MCF 10A (cell line): Measurements from ENCODE around the gene BMAL2. TPM values are rescaled to one million over a fixed set of nuclear protein-coding genes. Genes with fewer than 3 reads are reported as not detected.

Experiments
- BruUV-seq: library from RNA; stranded (reverse); fragments of 400-500 nt; replicated peaks from 2 replicates; lab custom pipeline; 2021; lab: Mats Ljungman, UMichigan
- CTCF ChIA-PET: fragments of 300-600 bp; sonication (Branson Sonifier 250); formaldehyde crosslinking; extraction: SDS; loops from one replicate; lab custom pipeline; 2021; ENCODE audit warnings: antibody characterized with exemption, inconsistent platforms; lab: Yijun Ruan, JAX
- POLR2A ChIA-PET: fragments of 300-600, 350-650 bp; sonication (Branson Sonifier 250); formaldehyde crosslinking; extraction: SDS; loops from one replicate; lab custom pipeline; 2020; ENCODE audit warnings: antibody characterized with exemption, inconsistent platforms; lab: Yijun Ruan, JAX
- DNase-seq: peaks from one replicate; pipeline ENCODE4 v3.0.0-alpha.2; 2018; ENCODE audit not compliant: unreplicated experiment
- H3K27ac Mint-ChIP-seq: one replicate; pipeline ENCODE4 v1.8.0; 2022; ENCODE audit warnings: mild to moderate bottlenecking, low read depth, mixed read lengths; ENCODE audit not compliant: unreplicated experiment
- H3K27me3 Mint-ChIP-seq: one replicate; pipeline ENCODE4 v1.8.0; 2022; ENCODE audit warnings: mixed read lengths; ENCODE audit not compliant: insufficient read depth, unreplicated experiment
- H3K36me3 Mint-ChIP-seq: one replicate; pipeline ENCODE4 v1.8.0; 2022; ENCODE audit warnings: mild to moderate bottlenecking, moderate library complexity, mixed read lengths; ENCODE audit not compliant: insufficient read depth, unreplicated experiment
- H3K4me1 Mint-ChIP-seq: one replicate; pipeline ENCODE4 v1.8.0; 2022; ENCODE audit warnings: mixed read lengths; ENCODE audit not compliant: insufficient read depth, unreplicated experiment
- H3K4me3 Mint-ChIP-seq: one replicate; pipeline ENCODE4 v1.8.0; 2022; ENCODE audit warnings: mild to moderate bottlenecking, moderate library complexity, mixed read lengths; ENCODE audit not compliant: unreplicated experiment
- H3K9me3 Mint-ChIP-seq: one replicate; pipeline ENCODE4 v1.8.0; 2022; ENCODE audit warnings: mixed read lengths; ENCODE audit not compliant: unreplicated experiment
- CTCF ChIP-seq: fragments of 200-600 bp; IDR thresholded peaks from one replicate; pipeline ENCODE4 v1.8.0; 2022; ENCODE audit warnings: antibody characterized with exemption, mild to moderate bottlenecking; ENCODE audit not compliant: unreplicated experiment
- intact Hi-C: fragments of 100-400 bp; cut with micrococcal nuclease; formaldehyde crosslinking; loops from 2 replicates; pipeline ENCODE4 v1.14.1; 2022
- total RNA-seq: library from RNA; stranded (reverse); gene quantifications from 2 replicates; pipeline ENCODE4 v1.2.3, GENCODE V29; 2022

The BMAL2 gene
- total RNA-seq, 1 experiment from 2014 or later = 18.0 TPM

GRCh38 chr12:27285403-27285802 is 47.2 kb upstream of the BMAL2 start:
- Mint-ChIP-seq H3K27me3 (no peaks in the 10 kb centered on the region), H3K27ac (no peak overlapping the region), H3K4me1 (peaks cover 12% of the 10 kb centered on the region), H3K4me3 (no peak overlapping the region), H3K9me3 (no peaks in the 10 kb centered on the region), H3K36me3 (no peaks in the 10 kb centered on the region)
- intact Hi-C loops = no loop called here
- TF ChIP-seq CTCF = no peak
- BruUV-seq = no TSS peak
- ChIA-PET CTCF (interaction anchor here (0.7 to 2.5 kb wide), 6 partner anchors 11 to 22 kb away, joined by 3 to 12 read pairs (median 4); no protein-coding TSS in a partner anchor), POLR2A (interaction anchor here (0.6 to 1.6 kb wide), 5 partner anchors 10 to 1956 kb away, joined by 3 to 5 read pairs (median 4); no protein-coding TSS in a partner anchor)
- DNase-seq = no peak

GRCh38 chr12:27289414-27289813 is 43.2 kb upstream of the BMAL2 start:
- Mint-ChIP-seq H3K9me3 (no peaks in the 10 kb centered on the region), H3K36me3 (no peaks in the 10 kb centered on the region), H3K4me3 (no peak overlapping the region), H3K4me1 (peaks cover 16% of the 10 kb centered on the region), H3K27ac (no peak overlapping the region), H3K27me3 (no peaks in the 10 kb centered on the region)
- CTCF ChIA-PET = interaction anchor here (0.6 to 1.2 kb wide), 5 partner anchors 16 to 95 kb away, joined by 3 to 5 read pairs (median 4); no protein-coding TSS in a partner anchor
- POLR2A ChIA-PET = no interaction called here
- no peak for DNase-seq
- no peak for TF ChIP-seq CTCF
- BruUV-seq = no TSS peak
- intact Hi-C loops = no loop called here

DNA sequence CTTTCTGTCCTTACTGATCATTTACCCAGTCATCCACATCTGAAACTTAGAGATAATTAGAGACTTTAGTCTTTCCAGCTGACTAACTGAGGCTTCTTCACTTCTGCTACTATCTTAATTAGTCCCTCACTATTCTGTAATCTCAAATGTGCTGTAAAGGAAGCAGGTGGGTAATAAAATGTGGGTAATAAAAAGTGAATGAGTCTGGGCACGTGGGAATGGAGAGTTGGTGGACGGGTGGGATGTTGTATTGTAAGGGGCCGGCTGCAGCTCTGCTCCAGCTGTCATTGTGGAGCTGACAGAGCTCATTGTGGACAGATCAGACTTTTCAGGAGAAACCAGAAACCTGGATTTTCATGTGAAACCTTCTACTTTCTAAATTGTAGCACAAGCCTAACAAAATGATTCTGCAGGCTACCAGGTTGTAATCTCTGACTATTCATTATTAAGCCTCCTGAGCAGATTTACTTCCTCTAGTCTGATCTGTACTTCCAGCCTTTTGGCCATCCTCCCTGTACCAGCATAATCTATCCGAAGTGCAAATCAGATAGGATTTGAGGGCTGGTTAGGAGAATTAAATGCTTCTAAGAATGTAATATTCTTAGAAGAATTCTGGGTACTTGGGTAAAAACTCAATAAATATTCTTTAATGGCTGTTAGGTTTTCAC is 42.0 kb upstream of the BMAL2 start:
- H3K27me3 Mint-ChIP-seq = no peaks in the 10 kb centered on the region
- intact Hi-C loops = no loop called here
- no peaks in the 10 kb centered on the region for H3K9me3 Mint-ChIP-seq
- no TSS peak for BruUV-seq
- H3K4me1 Mint-ChIP-seq = peaks cover 5% of the 10 kb centered on the region
- H3K27ac Mint-ChIP-seq = peak overlapping the region; percentile 28
- no peak for DNase-seq
- H3K36me3 Mint-ChIP-seq = no peaks in the 10 kb centered on the region
- CTCF ChIA-PET = interaction anchor here (1.1 to 1.2 kb wide), 2 partner anchors 15 to 94 kb away, joined by 3 to 5 read pairs; no protein-coding TSS in a partner anchor
- TF ChIP-seq CTCF = no peak
- POLR2A ChIA-PET = no interaction called here
- H3K4me3 Mint-ChIP-seq = no peak overlapping the region

DNA sequence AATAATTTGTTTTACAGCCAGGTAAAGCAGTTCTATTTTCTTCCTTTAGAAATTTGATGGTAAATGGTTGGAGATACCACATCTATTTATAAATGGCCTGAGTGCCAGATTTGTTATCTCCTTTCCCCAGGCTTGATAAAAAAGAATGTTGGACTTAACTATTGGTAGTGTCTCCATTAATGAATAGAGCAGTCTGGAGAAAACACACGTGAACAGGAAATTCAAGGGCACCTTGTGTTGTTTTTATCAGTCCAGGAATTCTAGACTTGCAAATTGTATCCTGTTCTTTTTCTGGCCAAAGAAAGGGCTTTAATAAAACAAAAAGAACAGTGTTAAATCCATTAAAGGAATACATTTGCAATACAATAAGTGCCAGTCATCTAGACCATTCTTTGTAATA is 40.8 kb upstream of the BMAL2 start:
- H3K9me3 Mint-ChIP-seq = no peaks in the 10 kb centered on the region
- H3K27me3 Mint-ChIP-seq = no peaks in the 10 kb centered on the region
- H3K27ac Mint-ChIP-seq = no peak overlapping the region
- DNase-seq = no peak
- ChIA-PET POLR2A (interaction anchor here (1.4 kb wide), 1 partner anchor 46 kb away, joined by 5 read pairs; no protein-coding TSS in a partner anchor), CTCF (no interaction called here)
- intact Hi-C loops = no loop called here
- no peak for TF ChIP-seq CTCF
- no TSS peak for BruUV-seq
- H3K36me3 Mint-ChIP-seq = no peaks in the 10 kb centered on the region
- H3K4me1 Mint-ChIP-seq = peaks cover 4% of the 10 kb centered on the region
- no peak overlapping the region for H3K4me3 Mint-ChIP-seq
